WTC11 (cell line): ENCODE measurements around the gene IRS4. TPM values are rescaled to one million over a fixed set of nuclear protein-coding genes. Genes with fewer than 3 reads are reported as not detected.

Source experiments
- ATAC-seq: fragments of 200-7000 bp; cut with Tn5 transposase; 2 replicates; pipeline ENCODE4 v1.10.0; 2021; ENCODE audit warnings: mild to moderate bottlenecking, moderate library complexity
- CTCF ChIA-PET: fragments of 300-600 bp; sonication (Branson Sonifier 250); formaldehyde crosslinking; loops from one replicate; lab custom pipeline; 2021; ENCODE audit warnings: antibody characterized with exemption; lab: Charles Lee
- POLR2A ChIA-PET: fragments of 350-600 bp; sonication (Branson Sonifier 250); formaldehyde crosslinking; loops from one replicate; lab custom pipeline; 2021; ENCODE audit warnings: antibody characterized with exemption; lab: Charles Lee
- DNase-seq: peaks from one replicate; pipeline ENCODE4 v3.0.0; 2021; ENCODE audit warnings: low spot score
- H3K27ac Mint-ChIP-seq: 2 replicates; pipeline ENCODE4 v1.8.0; 2021; ENCODE audit warnings: mixed read lengths
- H3K27me3 Mint-ChIP-seq: 2 replicates; pipeline ENCODE4 v1.8.0; 2021; ENCODE audit warnings: low read depth, mild to moderate bottlenecking, moderate library complexity, mixed read lengths
- H3K36me3 Mint-ChIP-seq: 2 replicates; pipeline ENCODE4 v1.8.0; 2021; ENCODE audit warnings: mixed read lengths
- H3K4me1 Mint-ChIP-seq: 2 replicates; pipeline ENCODE4 v1.8.0; 2022; ENCODE audit warnings: mixed read lengths
- H3K4me3 Mint-ChIP-seq: 2 replicates; pipeline ENCODE4 v1.8.0; 2021; ENCODE audit warnings: mild to moderate bottlenecking, moderate library complexity, mixed read lengths
- H3K9me3 Mint-ChIP-seq: 2 replicates; pipeline ENCODE4 v1.8.0; 2021; ENCODE audit warnings: mixed read lengths
- AR ChIP-seq: fragments of 250-450 bp; sonication (Bioruptor Pico); IDR thresholded peaks from 2 replicates; pipeline ENCODE4 v1.9.0; 2021; ENCODE audit warnings: mild to moderate bottlenecking
- ATF2 ChIP-seq: sonication (generic); formaldehyde crosslinking; IDR thresholded peaks from 2 replicates; pipeline ENCODE4 v1.8.1; 2022; ENCODE audit warnings: low read depth, missing genetic modification reagents, borderline replicate concordance
- CDX4 ChIP-seq: fragments of 250-450 bp; sonication (Bioruptor Pico); IDR thresholded peaks from 2 replicates; pipeline ENCODE4 v1.9.0; 2021; ENCODE audit warnings: moderate library complexity, mild to moderate bottlenecking, inconsistent platforms, borderline replicate concordance
- CREM ChIP-seq: sonication (generic); formaldehyde crosslinking; IDR thresholded peaks from 2 replicates; pipeline ENCODE4 v1.8.1; 2022; ENCODE audit warnings: mild to moderate bottlenecking, missing genetic modification reagents, moderate library complexity
- E2F5 ChIP-seq: sonication (generic); formaldehyde crosslinking; IDR thresholded peaks from 2 replicates; pipeline ENCODE4 v1.8.1; 2022; ENCODE audit warnings: mild to moderate bottlenecking, moderate library complexity, missing genetic modification reagents
- ERG ChIP-seq: fragments of 250-450 bp; sonication (Bioruptor Pico); IDR thresholded peaks from 2 replicates; pipeline ENCODE4 v1.8.0; 2021; ENCODE audit warnings: mild to moderate bottlenecking
- FOXP1 ChIP-seq: sonication (generic); formaldehyde crosslinking; IDR thresholded peaks from 2 replicates; pipeline ENCODE4 v1.8.0; 2022; ENCODE audit warnings: missing genetic modification reagents, mild to moderate bottlenecking, moderate library complexity, borderline replicate concordance
- IRF2 ChIP-seq: sonication (generic); formaldehyde crosslinking; IDR thresholded peaks from 2 replicates; pipeline ENCODE4 v1.8.0; 2022; ENCODE audit warnings: low read depth, missing genetic modification reagents, borderline replicate concordance
- JUN ChIP-seq: sonication (generic); formaldehyde crosslinking; IDR thresholded peaks from 2 replicates; pipeline ENCODE4 v1.8.0; 2023; ENCODE audit warnings: mild to moderate bottlenecking, missing genetic modification reagents
- MLX ChIP-seq: sonication (generic); formaldehyde crosslinking; IDR thresholded peaks from 2 replicates; pipeline ENCODE4 v1.8.1; 2023; ENCODE audit warnings: mild to moderate bottlenecking, missing genetic modification reagents, moderate library complexity
- MXD4 ChIP-seq: fragments of 250-450 bp; sonication (Bioruptor Pico); IDR thresholded peaks from 2 replicates; pipeline ENCODE4 v1.8.0; 2021; ENCODE audit warnings: mild to moderate bottlenecking, moderate library complexity, borderline replicate concordance
- MYBL2 ChIP-seq: sonication (generic); formaldehyde crosslinking; IDR thresholded peaks from 2 replicates; pipeline ENCODE4 v1.8.1; 2023; ENCODE audit warnings: mild to moderate bottlenecking, moderate library complexity, missing genetic modification reagents
- NFE2L1 ChIP-seq: sonication (generic); formaldehyde crosslinking; IDR thresholded peaks from 2 replicates; pipeline ENCODE4 v1.8.1; 2023; ENCODE audit warnings: missing genetic modification reagents
- NR3C1 ChIP-seq: sonication (generic); formaldehyde crosslinking; conservative IDR thresholded peaks from 2 replicates; pipeline ENCODE4 v1.8.1; 2023; ENCODE audit warnings: low read depth, mild to moderate bottlenecking, missing genetic modification reagents
- OVOL2 ChIP-seq: fragments of 250-450 bp; sonication (Bioruptor Pico); IDR thresholded peaks from 2 replicates; pipeline ENCODE4 v1.9.0; 2021; ENCODE audit warnings: mild to moderate bottlenecking, borderline replicate concordance
- RORB ChIP-seq: fragments of 250-450 bp; sonication (Bioruptor Pico); IDR thresholded peaks from 2 replicates; pipeline ENCODE4 v1.9.0; 2021; ENCODE audit warnings: mild to moderate bottlenecking
- TCF7 ChIP-seq: sonication (generic); formaldehyde crosslinking; IDR thresholded peaks from 2 replicates; pipeline ENCODE4 v1.8.0; 2022; ENCODE audit warnings: mild to moderate bottlenecking, low read depth, missing genetic modification reagents, moderate library complexity
- TEAD4 ChIP-seq: sonication (generic); formaldehyde crosslinking; IDR thresholded peaks from 2 replicates; pipeline ENCODE4 v1.8.0; 2022; ENCODE audit warnings: mild to moderate bottlenecking, missing genetic modification reagents
- ZNF396 ChIP-seq: fragments of 250-450 bp; sonication (Bioruptor Pico); IDR thresholded peaks from 2 replicates; pipeline ENCODE4 v1.8.0; 2021; ENCODE audit warnings: mild to moderate bottlenecking, moderate library complexity, borderline replicate concordance
- ZNF425 ChIP-seq: fragments of 250-450 bp; sonication (Bioruptor Pico); conservative IDR thresholded peaks from 2 replicates; pipeline ENCODE4 v1.9.0; 2021; ENCODE audit warnings: mild to moderate bottlenecking
- total RNA-seq: library from RNA; stranded (reverse); gene quantifications from 3 replicates; pipeline ENCODE4 v1.2.3, GENCODE V29; 2021

The IRS4 gene
- total RNA-seq, 1 experiment from 2014 or later, result 11.0 TPM

GRCh38 chrX:108699368-108699767 is 37.0 kb downstream of the IRS4 start:
- H3K4me1 Mint-ChIP-seq, result no peaks in the 10 kb centered on the region
- no peaks in the 10 kb centered on the region for H3K9me3 Mint-ChIP-seq
- CTCF ChIA-PET, result interaction anchor here (0.6 to 2.4 kb wide), 14 partner anchors 13 to 925 kb away, joined by 3 to 41 read pairs (median 4); partner anchors contain the start of gene IRS4
- no peaks in the 10 kb centered on the region; the same call in 1 of the 2 replicates for H3K27me3 Mint-ChIP-seq
- H3K4me3 Mint-ChIP-seq, result no peak overlapping the region
- TF ChIP-seq OVOL2 (CRISPR knock-in tag) (no peak), ERG (CRISPR knock-in tag) (no peak), ZNF425 (no peak), MXD4 (CRISPR knock-in tag) (no peak), CREM (CRISPR knock-in tag) (no peak), RORB (CRISPR knock-in tag) (no peak), NFE2L1 (CRISPR knock-in tag) (no peak), E2F5 (CRISPR knock-in tag) (no peak)
- TF ChIP-seq, all 79 proteins: peak for 0
- peaks cover 6% of the 10 kb centered on the region; the same call in 1 of the 2 replicates for H3K36me3 Mint-ChIP-seq
- POLR2A ChIA-PET, result no interaction called here
- ATAC-seq, result peak; percentile 78
- no peak overlapping the region for H3K27ac Mint-ChIP-seq
- DNase-seq, result no peak

GRCh38 chrX:108696690-108697089 is 39.7 kb downstream of the IRS4 start:
- Mint-ChIP-seq H3K27me3 (no peaks in the 10 kb centered on the region; the same call in 1 of the 2 replicates), H3K27ac (no peak overlapping the region), H3K4me3 (no peak overlapping the region), H3K36me3 (peaks cover 6% of the 10 kb centered on the region; the same call in 1 of the 2 replicates), H3K9me3 (no peaks in the 10 kb centered on the region), H3K4me1 (no peaks in the 10 kb centered on the region)
- DNase-seq (no peak), ATAC-seq (no peak)
- POLR2A ChIA-PET, result no interaction called here
- CTCF ChIA-PET, result no interaction called here
- TF ChIP-seq NR3C1 (CRISPR knock-in tag) (no peak), MLX (CRISPR knock-in tag) (no peak), ZNF425 (no peak), ATF2 (CRISPR knock-in tag) (no peak), MYBL2 (CRISPR knock-in tag) (no peak), CDX4 (CRISPR knock-in tag) (no peak), TEAD4 (CRISPR knock-in tag) (no peak), TCF7 (CRISPR knock-in tag) (no peak), IRF2 (CRISPR knock-in tag) (no peak), NFE2L1 (CRISPR knock-in tag) (no peak), ERG (CRISPR knock-in tag) (no peak), CREM (CRISPR knock-in tag) (no peak), JUN (no peak), FOXP1 (CRISPR knock-in tag) (no peak), AR (CRISPR knock-in tag) (no peak), ZNF396 (CRISPR knock-in tag) (no peak)
